Measurements from ENCODE around the gene RPS3. TPM values are rescaled to one million over a fixed set of nuclear protein-coding genes. Genes with fewer than 3 reads are reported as not detected.

The RPS3 gene
- total and polyA plus RNA-seq, 2 donors: 961 to 2,414 TPM

- Histone ChIP-seq H3K4me1 (ENCODE audit: insufficient read depth) (no peaks in the 10 kb centered on the region), H3K27ac (ENCODE audit: low read depth) (no peak overlapping the region), H3K36me3 (ENCODE audit: insufficient read depth) (no peaks in the 10 kb centered on the region), H3K4me3 (ENCODE audit: low read depth, low read length) (peak overlapping the region; percentile 32)
- DNase-seq (ENCODE audit: extremely low spot score): no peak
- WGBS: under 1% methylated on average over 134 of the region's 134 CpGs
Measured at GRCh38 chr11:75429902-75430713, 30.8 kb downstream of the RPS3 start.

- H3K4me3 ChIP-seq (ENCODE audit: low read depth, low read length): no peak overlapping the region
- whole genome bisulfite sequencing: 30% methylated on average over 32 of the region's 32 CpGs
- no peaks in the 10 kb centered on the region for H3K4me1 ChIP-seq (ENCODE audit: insufficient read depth)
- H3K27ac ChIP-seq (ENCODE audit: low read depth): no peak overlapping the region
- H3K36me3 ChIP-seq (ENCODE audit: insufficient read depth): no peaks in the 10 kb centered on the region
- DNase-seq (ENCODE audit: extremely low spot score): no peak
Measured at GRCh38 chr11:75430714-75431532, 31.6 kb downstream of the RPS3 start.

- Histone ChIP-seq H3K4me1 (ENCODE audit: insufficient read depth) (no peaks in the 10 kb centered on the region), H3K4me3 (ENCODE audit: low read depth, low read length) (no peak overlapping the region), H3K36me3 (ENCODE audit: insufficient read depth) (no peaks in the 10 kb centered on the region), H3K27ac (ENCODE audit: low read depth) (no peak overlapping the region)
- 56% methylated on average over 16 of the region's 16 CpGs for WGBS
- no peak for DNase-seq (ENCODE audit: extremely low spot score)
Measured at GRCh38 chr11:75431533-75432525, 32.5 kb downstream of the RPS3 start.

GRCh38 chr11:75432911-75433321 is 33.6 kb downstream of the RPS3 start, which contains the start of gene KLHL35:
Gene KLHL35, minus strand, starts transcription at chr11:75433203. Its CDS starts 2,574 bp downstream, at chr11:75430629.
- Histone ChIP-seq H3K4me1 (ENCODE audit: insufficient read depth) (no peaks in the 10 kb centered on the region), H3K27ac (ENCODE audit: low read depth) (no peak within 1 kb of the TSS), H3K4me3 (ENCODE audit: low read depth, low read length) (no peak within 1 kb of the TSS), H3K36me3 (ENCODE audit: insufficient read depth) (no peaks in the 10 kb centered on the region)
- 20% methylated on average over 14 of the region's 14 CpGs for WGBS
- DNase-seq (ENCODE audit: extremely low spot score): no peak

GRCh38 chr11:75433443-75433842 is 34.1 kb downstream of the RPS3 start:
- 75% methylated on average over 6 of the region's 6 CpGs for WGBS
- no peak for DNase-seq (ENCODE audit: extremely low spot score)
- H3K27ac ChIP-seq (ENCODE audit: low read depth): no peak overlapping the region
- no peaks in the 10 kb centered on the region for H3K4me1 ChIP-seq (ENCODE audit: insufficient read depth)
- H3K4me3 ChIP-seq (ENCODE audit: low read depth, low read length): no peak overlapping the region
- no peaks in the 10 kb centered on the region for H3K36me3 ChIP-seq (ENCODE audit: insufficient read depth)

- Histone ChIP-seq H3K4me3 (ENCODE audit: low read depth, low read length) (no peak overlapping the region), H3K27ac (ENCODE audit: low read depth) (no peak overlapping the region), H3K36me3 (ENCODE audit: insufficient read depth) (no peaks in the 10 kb centered on the region), H3K4me1 (ENCODE audit: insufficient read depth) (no peaks in the 10 kb centered on the region)
- no peak for DNase-seq (ENCODE audit: extremely low spot score)
- WGBS: 93% methylated on average over 4 of the region's 4 CpGs
Measured at GRCh38 chr11:75434051-75434450, 34.7 kb downstream of the RPS3 start.

GRCh38 chr11:75434886-75435570 is 35.7 kb downstream of the RPS3 start:
- H3K4me3 ChIP-seq (ENCODE audit: low read depth, low read length): no peak overlapping the region
- 92% methylated on average over 12 of the region's 12 CpGs for WGBS
- no peak for DNase-seq (ENCODE audit: extremely low spot score)
- H3K27ac ChIP-seq (ENCODE audit: low read depth): no peak overlapping the region
- no peaks in the 10 kb centered on the region for H3K4me1 ChIP-seq (ENCODE audit: insufficient read depth)
- no peaks in the 10 kb centered on the region for H3K36me3 ChIP-seq (ENCODE audit: insufficient read depth)

- no peak overlapping the region for H3K27ac ChIP-seq (ENCODE audit: low read depth)
- WGBS: 93% methylated on average over 9 of the region's 9 CpGs
Measured at GRCh38 chr11:75435571-75435925, 36.2 kb downstream of the RPS3 start.

GRCh38 chr11:75436806-75437205 is 37.5 kb downstream of the RPS3 start:
- Histone ChIP-seq H3K4me1 (ENCODE audit: insufficient read depth) (no peaks in the 10 kb centered on the region), H3K27ac (ENCODE audit: low read depth) (no peak overlapping the region), H3K36me3 (ENCODE audit: insufficient read depth) (no peaks in the 10 kb centered on the region), H3K4me3 (ENCODE audit: low read depth, low read length) (no peak overlapping the region)
- 93% methylated on average over 9 of the region's 9 CpGs for WGBS
- no peak for DNase-seq (ENCODE audit: extremely low spot score)

More at GRCh38 chr11:75435571-75435925, 36.2 kb downstream of the RPS3 start:
- Histone ChIP-seq H3K4me1 (ENCODE audit: insufficient read depth) (no peaks in the 10 kb centered on the region), H3K4me3 (ENCODE audit: low read depth, low read length) (no peak overlapping the region), H3K36me3 (ENCODE audit: insufficient read depth) (no peaks in the 10 kb centered on the region)
- no peak for DNase-seq (ENCODE audit: extremely low spot score)

GRCh38 chr11:75437966-75438659 is 38.8 kb downstream of the RPS3 start:
- Histone ChIP-seq H3K4me3 (ENCODE audit: low read depth, low read length) (no peak overlapping the region), H3K4me1 (ENCODE audit: insufficient read depth) (no peaks in the 10 kb centered on the region), H3K27ac (ENCODE audit: low read depth) (no peak overlapping the region), H3K36me3 (ENCODE audit: insufficient read depth) (no peaks in the 10 kb centered on the region)
- WGBS: 93% methylated on average over 13 of the region's 13 CpGs
- DNase-seq (ENCODE audit: extremely low spot score): no peak

GRCh38 chr11:75439026-75439425 is 39.7 kb downstream of the RPS3 start:
- 71% methylated on average over 14 of the region's 14 CpGs for WGBS

GRCh38 chr11:75439495-75440120 is 40.3 kb downstream of the RPS3 start:
- whole genome bisulfite sequencing: 85% methylated on average over 13 of the region's 13 CpGs
- H3K4me1 ChIP-seq (ENCODE audit: insufficient read depth): no peaks in the 10 kb centered on the region
- H3K4me3 ChIP-seq (ENCODE audit: low read depth, low read length): no peak overlapping the region
- no peak for DNase-seq (ENCODE audit: extremely low spot score)
- no peaks in the 10 kb centered on the region for H3K36me3 ChIP-seq (ENCODE audit: insufficient read depth)
- no peak overlapping the region for H3K27ac ChIP-seq (ENCODE audit: low read depth)

More at GRCh38 chr11:75439026-75439425, 39.7 kb downstream of the RPS3 start:
- Histone ChIP-seq H3K4me3 (ENCODE audit: low read depth, low read length) (no peak overlapping the region), H3K36me3 (ENCODE audit: insufficient read depth) (no peaks in the 10 kb centered on the region), H3K4me1 (ENCODE audit: insufficient read depth) (no peaks in the 10 kb centered on the region), H3K27ac (ENCODE audit: low read depth) (no peak overlapping the region)
- no peak for DNase-seq (ENCODE audit: extremely low spot score)

All from urinary bladder (tissue), 4 donors.